Measurements from ENCODE around the gene EHD1.

Gene EHD1

DNA sequence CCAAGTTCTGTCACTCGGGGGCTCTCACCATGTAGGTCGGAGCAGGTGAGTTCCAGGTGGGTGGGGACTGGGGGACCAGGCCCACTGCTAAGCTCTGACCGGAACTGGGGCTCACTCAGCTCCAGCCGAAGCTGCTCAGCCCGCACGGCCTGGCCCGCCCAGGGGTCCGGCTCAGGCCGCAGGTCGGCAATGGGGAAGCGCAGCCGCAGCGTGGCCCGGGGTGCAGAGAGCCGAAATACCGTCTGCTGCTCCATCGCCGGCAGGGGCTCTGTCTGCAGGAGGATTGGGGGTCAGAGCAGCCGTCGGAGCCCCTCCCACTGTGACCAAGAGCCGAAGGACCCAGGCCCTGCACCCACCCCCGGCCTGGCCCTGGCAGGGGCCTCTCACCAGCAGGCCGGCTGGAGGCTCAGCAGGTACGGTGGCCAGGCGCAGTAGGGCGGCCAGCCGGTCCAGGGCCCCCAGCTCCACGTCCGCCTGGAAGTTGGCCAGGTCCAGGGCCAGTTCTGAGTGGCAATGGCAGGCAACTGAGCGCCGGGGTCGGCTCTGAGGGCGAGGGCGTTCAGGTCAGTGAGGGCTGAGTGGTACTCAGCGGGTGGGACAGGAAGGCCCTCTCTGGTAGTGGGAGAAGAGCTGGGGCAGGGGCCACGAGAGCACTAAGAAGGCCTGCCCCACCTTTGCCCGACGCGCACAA lies 31.4 kb upstream of the EHD1 start:
- no peak for DNase-seq (ENCODE audit: low read depth in 2 of 2)

DNA sequence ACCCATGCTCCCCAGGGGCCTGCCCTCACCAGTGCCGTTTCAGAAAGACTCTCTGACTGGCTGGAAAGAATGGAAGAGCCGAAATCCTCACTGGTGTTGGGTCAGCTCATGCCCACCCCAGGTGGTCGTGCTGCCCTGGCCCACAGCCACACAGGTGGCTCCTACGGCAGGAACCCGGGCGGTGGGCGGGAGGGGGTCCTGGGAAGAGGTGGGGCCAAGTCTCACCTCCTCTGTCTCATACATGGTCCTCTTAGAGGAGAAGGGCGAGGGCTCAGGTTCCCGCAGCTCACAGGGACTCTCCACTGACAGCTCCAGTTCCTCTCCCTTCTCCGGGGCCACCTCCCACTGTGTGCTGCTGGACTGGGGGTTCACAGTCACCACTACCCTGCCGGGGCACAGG lies 30.3 kb upstream of the EHD1 start:
- DNase-seq (ENCODE audit: low read depth in 2 of 2) = no peak

DNA sequence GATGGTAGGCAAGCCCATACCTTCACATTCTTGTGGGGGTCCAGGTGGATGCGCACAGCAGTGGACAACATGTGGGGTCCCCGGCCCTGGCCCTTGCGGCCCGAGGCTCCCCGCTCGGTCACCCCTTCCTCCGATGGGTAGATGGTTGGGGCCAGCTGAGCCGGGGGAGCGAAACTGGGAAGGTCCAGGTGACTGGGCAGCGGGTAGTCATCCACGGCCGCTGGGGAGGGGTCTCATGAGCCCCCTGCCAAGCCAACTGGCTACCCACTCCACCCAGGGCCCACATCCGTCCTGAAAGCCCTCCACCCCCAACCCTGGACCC lies 27.9 kb upstream of the EHD1 start:
- no peak for DNase-seq (ENCODE audit: low read depth in 2 of 2)

DNA sequence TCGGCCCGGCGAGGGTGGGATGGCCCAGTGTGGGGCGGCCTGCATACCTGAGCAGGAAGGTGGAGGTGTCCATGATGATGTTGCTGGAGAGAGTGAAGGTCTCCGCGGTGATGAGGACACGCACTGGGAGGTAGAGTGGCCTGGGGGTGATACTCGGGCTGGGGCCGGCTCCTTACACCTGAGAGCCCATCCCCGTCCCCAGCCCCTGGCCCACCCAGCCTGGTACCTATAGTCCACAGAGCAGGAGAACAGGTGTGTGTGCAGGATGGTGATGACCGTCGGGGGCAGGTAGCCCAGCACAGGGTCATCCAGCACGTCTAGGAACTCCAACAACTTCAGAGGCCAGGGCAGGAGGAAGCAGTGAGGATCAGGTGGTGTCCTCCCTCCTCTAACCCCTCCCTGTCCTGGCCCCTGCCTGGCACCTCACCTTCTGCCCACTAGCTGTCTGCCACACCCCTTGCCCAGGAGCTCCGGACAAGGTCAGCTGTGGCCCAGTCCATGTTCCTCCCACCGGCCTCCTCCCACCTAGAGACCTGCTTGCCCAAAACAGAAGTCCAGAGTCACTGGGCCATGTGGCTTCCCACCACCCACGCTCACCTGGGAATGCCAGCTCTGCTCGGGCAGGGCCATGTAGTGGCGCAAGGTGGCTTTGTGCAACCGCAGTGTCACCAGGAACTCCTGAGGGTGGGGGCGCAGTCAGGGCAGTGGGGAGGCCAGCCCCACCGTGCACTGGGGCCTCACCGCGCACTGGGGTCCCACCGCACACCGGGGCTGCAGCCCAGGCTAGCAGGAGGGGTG lies 27.3 kb upstream of the EHD1 start:
- no peak for DNase-seq (ENCODE audit: low read depth in 2 of 2)

DNA sequence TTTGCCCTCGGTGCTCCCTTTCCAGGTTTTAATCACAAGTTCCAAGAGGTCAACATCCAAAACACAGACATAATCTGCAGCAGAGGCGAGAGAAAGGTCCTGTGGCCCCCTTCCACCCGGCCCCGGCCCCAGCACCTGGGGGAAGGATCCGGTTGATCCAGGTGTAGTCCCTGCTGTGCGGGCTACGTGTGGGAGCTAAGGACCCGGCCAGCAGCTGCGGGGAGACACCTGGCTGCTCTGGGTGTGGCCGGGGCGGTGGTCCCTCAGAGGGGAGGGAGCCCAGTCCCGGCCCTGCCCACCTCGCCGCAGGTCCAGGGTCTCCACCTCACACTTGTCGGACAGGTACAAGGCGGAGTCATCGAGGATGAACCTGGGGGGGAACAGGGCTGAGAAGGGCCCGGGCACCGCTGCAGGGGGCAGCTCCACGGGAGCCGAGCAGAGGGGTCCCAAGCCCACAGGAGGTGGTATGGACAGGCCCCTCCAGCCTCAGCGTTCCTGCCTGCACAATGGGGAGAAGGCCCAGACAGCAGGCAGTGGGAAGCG lies 24.9 kb upstream of the EHD1 start:
- no peak for DNase-seq (ENCODE audit: low read depth in 2 of 2)

DNA sequence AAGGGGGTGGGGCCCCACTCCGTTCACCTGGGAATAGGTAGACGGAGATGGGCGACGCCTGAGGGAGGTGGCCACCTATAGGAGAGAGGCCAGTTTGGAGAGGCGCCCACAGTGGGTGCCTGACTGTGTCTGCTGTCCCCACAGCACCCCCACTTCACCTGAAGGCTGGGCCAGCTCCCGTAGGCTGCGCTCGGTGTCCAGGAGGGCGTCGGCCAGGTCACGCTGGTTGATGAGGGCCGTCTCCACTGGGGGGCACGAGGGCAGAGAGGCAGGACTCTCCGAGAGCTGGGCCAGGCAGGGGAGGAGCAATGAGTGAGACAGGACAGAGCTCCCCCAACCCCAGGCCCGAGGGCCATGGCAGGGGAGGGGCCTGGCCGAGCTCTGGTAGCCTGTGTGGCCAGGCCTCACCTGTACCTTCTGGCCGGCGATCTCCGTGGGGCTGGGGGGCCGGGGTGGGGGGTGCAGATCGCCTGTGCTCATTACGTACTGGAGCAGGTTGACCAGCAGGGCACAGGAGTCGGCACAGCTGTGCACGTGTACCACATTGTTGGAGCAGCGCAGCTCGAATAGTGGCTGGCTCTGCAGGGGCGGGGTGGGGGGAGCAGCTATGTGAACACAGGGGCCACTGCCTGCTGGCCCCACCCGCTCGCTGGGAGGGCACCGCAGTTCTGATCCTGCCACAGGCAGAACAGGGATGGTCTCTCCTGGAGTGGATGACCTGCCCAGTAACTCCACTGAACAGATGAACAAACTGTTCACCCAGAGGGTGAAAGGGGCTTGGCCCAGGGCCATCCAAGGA lies 23.9 kb upstream of the EHD1 start:
- DNase-seq (ENCODE audit: low read depth in 2 of 2) = no peak

DNA sequence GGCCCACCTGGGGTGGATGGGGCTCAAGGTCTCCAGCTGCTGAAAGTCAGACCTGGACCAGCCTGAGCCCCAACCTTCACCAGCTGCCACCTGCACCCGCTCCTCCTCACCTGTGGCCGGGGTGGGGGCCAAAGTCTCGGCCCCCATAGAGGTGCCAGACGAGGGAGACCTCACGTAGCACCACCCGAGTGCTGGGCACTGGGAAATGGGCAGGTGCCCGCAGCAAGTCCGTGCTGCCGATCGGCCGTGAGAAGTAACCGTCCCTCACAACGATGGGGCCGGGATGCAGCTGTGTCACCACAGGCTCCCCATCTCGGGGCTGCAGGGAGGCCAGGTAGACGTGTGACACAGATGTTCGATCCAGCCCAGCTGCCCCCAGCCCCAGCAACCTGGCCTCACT lies 22.4 kb upstream of the EHD1 start:
- DNase-seq (ENCODE audit: low read depth in 2 of 2) = no peak

DNA sequence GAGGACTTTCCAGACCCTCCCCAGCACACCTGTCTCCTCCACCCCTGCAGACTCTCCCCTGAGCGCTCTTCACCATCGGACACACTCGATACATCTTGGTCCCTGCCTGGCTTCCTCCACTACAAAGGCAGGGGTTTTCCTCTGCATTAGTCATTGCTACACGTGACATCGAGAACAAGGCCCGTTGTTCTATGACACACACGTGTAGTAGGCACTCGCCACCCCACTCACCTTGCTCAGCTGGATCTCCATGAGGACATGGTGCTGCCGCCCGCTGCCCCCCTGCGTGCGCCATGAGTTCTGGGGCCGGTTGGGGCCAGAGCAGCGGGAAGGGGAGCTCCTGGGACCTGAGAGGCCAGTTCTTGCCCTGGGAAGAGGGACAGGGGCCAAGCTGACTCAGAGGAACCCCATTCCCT lies 21.9 kb upstream of the EHD1 start:
- no peak for DNase-seq (ENCODE audit: low read depth in 2 of 2)

DNA sequence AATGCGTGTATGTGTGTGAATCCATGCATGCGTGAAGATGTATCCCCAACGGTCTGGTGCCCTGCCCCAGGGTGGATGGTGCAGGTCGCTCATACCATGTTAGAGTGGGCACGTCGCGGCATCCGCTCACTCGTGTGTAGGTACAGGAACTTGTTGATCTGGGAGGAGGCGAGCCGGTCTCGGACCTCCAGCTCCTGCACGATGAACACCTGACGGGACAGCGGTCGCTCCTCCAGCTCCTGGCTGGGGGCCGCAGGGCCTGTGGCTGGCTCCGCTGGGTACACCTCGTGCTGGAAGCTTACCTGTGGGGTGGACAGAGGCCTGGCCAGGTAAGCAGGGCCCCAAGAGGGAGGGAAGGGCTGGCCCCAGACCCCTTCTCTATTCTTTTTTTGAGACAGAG lies 20.1 kb upstream of the EHD1 start:
- DNase-seq (ENCODE audit: low read depth in 2 of 2) = no peak

DNA sequence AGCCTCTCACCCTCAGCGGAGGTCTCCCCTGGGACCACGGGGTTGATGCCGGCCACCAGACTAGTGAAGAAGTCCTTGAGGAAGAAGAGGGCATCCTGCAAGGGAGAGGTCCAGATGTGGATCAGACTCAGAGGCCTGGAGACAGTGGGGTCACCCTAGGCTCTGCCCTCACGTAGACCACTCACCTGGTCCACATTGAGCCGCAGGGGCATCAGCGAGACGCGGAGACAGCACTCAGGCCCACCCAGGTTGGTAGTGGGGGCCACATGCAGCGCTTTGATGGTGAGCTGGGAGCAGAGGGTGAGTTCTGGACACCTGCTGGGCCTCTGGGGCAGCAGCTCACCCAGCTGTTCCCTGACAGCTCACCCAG lies 19.6 kb upstream of the EHD1 start:
- DNase-seq (ENCODE audit: low read depth in 2 of 2) = no peak

DNA sequence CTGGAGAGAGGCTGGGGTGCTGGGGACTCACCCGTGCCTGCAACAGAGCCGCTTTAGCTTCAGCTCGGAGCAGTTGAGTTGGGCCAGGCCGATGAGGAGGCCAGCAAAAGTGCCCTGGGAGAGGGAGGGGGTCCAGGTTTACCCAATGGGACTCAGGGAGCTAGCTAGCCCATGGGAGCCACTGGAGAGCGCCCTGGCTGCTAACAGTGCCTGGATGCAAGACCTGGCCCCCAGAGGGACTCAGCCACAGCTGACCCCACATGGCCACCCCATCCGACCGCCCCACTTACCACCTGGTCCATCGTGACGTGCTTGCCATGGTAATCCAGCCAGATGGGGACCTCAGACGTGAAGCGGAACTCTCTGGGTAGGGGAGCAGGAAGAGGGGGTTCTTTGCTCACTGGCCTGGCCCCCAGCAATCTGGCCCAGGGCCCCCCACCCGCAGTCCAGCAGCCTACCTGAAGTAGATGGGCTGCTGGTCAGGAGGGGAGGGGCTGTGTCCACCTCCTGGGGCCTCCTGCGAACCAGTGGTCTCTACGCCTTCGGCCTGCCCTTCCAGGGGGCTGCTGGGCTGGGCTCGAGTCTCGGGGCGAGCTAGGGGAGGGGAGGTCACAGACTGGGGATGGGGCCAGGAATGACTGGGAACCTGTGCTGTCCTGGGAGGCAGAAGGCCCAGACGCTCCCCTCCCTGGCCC lies 19.1 kb upstream of the EHD1 start:
- no peak for DNase-seq (ENCODE audit: low read depth in 2 of 2)

DNA sequence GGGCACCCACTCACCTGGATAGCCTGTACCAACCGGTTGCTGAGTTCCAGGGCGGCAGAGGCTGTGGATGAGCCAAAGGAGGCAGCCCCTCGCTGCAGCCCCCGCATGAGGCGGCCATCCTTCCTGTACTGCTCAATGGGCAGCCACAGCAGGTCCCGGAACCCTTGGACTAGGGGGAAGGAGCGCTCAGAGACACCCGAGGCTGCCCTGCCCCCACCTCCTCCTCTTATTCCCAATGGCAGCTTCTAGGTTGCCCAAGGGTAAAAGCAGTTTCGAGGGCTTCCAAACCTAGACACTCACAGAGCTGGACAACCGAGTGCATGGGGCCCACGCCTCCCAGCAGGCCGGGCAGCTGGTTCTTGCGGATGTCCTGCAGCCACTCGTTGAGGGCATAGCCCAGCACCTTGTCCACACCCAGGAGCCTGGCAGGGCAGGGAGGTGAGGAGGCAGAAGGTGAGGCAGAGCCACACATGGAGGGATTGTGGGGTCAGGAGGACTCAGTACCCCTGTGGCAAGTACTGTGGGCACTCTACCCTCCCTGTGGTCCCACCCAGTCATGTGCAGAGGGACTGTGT lies 18.1 kb upstream of the EHD1 start:
- no peak for DNase-seq (ENCODE audit: low read depth in 2 of 2)

DNA sequence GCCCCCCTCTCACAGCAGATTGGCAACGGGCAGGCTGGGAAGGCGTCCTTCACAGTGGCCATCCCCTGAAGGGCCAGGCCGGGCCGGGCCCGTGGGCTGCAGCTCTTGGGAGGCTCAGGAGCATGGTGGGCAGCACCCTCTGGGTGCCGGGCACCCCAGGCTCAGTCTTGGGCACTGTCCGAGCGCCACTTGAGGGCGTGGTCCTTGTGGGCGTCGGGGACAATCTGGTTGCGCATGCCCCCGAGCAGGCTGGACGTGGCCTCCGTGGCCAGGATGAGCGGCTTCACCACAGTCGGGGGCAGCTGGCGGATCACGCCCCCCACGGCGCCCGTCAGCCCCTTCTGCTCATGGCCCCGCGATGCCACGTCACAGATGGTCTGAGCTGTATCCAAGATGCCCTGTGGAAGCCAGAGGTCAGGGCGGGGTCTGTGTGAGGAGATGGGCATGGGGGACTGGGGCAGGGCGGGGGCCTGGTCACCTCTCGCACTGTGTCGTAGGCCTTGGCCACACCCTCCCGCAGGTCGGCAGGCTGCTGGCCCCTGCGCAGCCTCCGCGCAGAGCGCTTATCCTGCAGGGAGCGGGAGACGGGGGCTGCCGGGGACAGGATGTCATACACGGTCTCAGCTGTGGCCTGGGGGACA lies 16.5 kb upstream of the EHD1 start:
- no peak for DNase-seq (ENCODE audit: low read depth in 2 of 2)

DNA sequence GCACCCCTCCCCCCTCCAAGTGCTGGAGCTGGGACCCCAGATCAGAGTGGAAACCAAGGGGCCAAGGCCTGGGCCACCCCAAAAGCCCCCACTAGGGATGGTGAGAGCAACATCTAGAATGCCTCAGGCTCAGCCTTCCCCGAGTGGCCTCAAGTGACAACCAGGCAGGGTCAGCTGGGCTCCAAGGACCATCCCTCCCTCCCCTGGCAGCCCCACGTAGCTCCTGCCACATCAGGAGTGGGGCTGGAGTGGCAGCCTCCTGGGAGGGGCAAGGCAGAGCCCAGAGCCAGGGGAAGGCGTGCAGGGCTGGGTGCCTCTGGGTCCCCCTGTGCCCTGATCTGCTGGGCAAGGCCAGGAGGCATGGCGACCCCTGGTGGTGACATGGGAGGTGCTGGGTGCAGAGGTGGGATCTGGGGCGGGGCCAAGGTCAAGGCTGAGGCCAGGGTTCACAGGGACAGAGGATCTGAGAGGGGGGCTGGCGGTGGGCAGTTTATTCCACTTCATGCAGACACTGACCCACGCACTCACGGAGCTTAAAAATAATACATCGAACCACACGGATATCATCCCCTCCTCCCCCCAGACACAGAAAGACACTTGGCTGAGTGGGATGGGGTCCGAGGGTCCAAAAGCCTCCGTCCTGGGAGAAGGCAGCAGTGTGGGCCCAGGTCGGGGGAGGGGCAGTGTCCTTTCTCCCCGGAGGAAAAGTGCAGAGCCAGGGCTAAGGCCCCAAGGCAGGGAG lies 15.8 kb upstream of the EHD1 start:
- peak; percentile 83 to 94 for DNase-seq (ENCODE audit: low read depth in 2 of 2)

DNA sequence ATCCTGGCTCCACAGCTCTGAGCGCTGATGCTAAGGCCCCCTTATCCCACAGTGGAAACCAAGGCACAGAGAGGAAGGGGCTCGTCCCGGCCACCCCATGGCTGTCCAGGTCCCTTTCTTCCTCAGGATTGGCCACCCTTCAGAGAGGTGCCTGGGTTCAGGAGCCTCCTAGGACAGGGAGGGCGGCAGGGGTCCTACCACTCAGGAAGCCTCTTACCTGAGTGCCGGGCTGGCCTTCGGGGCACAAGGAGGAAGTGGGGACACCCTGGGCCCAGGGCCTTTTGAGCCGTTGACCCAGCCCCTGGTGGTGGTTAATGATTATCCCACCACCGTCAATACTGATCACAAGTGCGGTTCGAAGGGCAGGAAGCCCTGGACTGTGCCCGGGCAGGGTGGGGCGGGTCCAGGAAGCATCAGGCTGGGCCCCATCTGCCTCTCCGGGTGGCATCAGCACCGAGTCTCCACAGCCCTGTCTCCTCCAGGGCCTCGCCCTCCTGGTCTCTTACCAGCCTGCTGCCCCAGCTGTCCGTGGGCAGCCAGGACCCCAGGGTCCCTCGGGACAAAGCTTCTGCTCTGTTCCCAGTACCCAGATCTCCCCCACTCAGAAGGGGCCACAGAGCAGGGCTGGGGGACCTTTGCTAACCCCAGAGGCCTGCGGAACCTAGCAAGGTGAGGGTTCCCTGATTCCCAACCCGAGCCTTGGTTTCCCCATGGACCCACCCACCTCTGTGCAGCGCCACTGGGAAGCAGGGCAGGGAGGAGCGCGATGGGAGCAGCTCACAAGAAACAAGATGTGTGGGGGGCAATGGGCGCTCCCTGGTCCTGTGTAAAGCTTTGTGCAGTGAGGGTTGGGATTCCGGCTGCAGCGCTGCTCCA lies 15.0 kb upstream of the EHD1 start:
- DNase-seq (ENCODE audit: low read depth in 2 of 2) = no peak

DNA sequence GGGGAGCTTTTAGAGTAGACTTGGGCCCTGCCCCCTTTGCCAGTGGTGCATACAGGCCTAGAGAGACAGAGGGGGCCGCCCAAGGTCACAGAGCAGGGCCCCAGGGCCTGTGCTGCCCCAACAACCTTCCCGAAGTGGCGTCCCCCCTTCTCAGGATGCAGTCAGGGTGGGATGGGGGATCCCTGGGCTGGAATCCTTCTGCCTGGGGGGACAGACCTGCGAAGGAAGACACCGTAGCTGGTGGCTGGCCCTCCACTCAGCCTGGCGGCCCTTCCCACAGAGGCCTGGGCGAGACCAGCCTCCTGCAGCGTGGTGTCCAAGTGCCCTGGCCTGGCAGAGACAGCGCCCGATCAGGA lies 14.4 kb upstream of the EHD1 start:
- no peak for DNase-seq (ENCODE audit: low read depth in 2 of 2)

DNA sequence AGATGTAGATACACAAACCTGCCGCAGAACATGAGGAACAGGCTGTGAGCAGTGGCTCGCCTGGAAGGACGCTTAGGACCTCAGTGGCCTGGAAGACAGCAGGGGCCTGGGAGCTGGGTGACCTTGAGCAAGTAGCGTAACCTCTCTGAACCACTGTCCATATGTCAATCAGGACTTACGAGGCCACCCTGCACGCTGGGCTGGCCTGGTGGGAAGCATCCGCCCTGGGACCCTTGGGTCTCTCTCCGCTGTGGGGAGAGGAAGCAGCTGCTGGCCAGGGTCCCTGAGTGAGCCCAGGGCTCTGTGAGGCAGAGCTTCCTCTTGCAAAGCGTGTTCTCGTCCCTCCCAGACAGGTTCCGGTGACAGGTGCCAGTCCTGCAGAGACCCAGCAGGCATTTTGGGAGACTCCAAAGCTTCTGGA lies 14.0 kb upstream of the EHD1 start:
- no peak for DNase-seq (ENCODE audit: low read depth in 2 of 2)

DNA sequence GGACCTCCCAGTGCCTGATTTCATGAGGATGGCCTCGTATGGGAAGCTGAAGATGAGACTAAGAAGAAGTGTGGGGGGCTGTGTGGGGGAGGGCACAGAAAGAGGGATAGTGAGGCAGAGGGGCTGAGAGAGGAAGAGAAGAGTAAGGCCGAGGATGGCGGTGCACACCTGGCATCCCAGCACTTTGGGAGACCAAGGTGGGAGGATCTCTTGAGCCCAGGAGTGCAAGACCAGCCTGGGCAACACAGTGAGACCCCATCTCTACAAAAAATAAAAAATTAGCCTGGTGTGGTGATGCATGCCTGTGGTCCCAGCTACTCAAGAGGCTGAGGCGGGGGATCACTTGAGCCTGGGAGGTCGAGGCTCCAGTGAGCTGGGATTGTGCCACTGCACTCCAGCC lies 13.5 kb upstream of the EHD1 start:
- no peak for DNase-seq (ENCODE audit: low read depth in 2 of 2)

DNA sequence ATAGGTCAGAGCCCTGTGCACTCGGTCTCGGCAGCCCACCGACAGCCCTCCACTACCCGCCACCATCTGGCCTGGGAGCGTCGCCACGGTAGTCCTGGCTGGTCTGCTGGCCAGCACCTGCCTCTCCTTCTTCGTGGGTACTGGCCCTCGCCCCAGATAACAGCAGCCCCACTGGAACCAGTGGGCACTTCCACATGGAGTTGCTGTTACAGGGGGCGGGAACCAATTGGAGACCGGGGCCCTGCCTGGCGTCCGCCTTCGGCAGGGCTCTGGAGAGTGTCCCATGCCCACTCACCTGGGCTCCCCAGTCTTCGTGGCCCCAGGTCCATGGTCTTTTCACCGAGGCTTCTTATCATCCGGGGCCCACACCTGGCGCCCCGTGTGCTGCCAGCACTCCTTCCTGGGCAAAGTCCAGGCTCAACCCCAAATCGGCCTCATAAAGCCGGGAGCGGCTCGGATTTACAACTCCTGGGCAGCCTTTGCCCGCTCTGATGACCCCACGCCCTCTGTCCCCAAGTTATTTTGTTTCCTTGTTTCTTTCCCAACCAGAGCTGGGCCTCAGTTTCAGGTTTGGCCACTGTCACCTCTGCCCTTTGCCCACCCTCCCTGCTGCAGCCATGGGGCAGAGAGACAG lies 12.9 kb upstream of the EHD1 start:
- DNase-seq (ENCODE audit: low read depth in 2 of 2) = no peak

All from stimulated activated CD8-positive, alpha-beta memory T cell treated with anti-CD3 and anti-CD28 coated beads, Interleukin-7, amount 100 ng/mL, for 1 hour (primary cell).